ENCODE data around the gene UBN2. TPM values are rescaled to one million over a fixed set of nuclear protein-coding genes. Genes with fewer than 3 reads are reported as not detected.

Gene UBN2
- total RNA-seq, result 10 to 100 TPM; 11.9 to 12.0 TPM

DNA sequence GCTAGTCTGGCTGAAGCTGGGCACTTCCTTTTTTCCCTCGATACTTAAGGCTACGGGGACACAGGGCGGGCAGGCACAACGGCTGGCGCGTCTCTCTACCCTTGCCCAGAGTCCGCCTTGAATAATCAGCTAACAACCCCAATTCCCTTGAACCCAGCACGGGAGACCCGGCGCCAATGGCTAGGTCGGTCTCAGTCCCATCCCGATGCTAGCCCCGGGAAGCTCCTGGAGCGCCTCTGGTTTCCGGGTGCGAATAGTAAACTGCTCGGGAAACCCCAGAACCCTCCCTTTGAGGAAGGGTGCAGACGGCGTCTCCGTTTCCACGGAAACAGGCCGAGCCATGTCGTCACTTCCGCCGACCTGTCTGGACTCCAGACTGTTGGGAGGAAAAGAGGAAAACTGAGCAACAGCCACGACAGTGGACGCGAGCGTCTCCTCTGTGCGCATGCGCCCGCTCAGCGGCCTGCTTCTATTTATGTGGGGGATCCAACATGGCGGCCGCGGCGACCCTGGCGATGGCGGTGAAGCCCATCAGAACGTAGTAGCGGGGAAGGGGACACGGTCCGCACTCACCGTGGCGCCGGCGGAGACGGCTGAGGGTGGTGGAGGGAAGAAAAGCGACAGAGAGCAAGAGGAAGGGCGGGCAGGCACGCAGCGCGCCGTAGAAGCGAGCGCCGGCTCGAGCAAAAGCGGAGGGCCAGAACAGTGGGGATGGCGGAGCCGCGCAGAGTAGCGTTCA is at the start of gene UBN2:
Gene UBN2 (plus strand): TSS at position 464 of the 739 bp plus-strand sequence. CDS start 248 bp downstream, at position 712.

GRCh38 chr7:139341058-139341775 is 110.2 kb downstream of the UBN2 start, which contains the start of gene FMC1:
Gene FMC1 (plus strand): TSS chr7:139341337. CDS start chr7:139341385, 48 bp downstream.

Other genes with a start within 250 kb of the UBN2 start
- under 1 TPM; 0.40 to 0.41 TPM for gene KIAA1549, start 249.8 kb upstream of the UBN2 start, total RNA-seq
- 10 to 100 TPM; 14.0 to 15.2 TPM for gene ZC3HAV1L, start 195.2 kb upstream of the UBN2 start, total RNA-seq
- 100 to 1,000 TPM; 137 to 143 TPM for gene ZC3HAV1, start 121.5 kb upstream of the UBN2 start, total RNA-seq
- gene FMC1, start 110.1 kb downstream of the UBN2 start, total RNA-seq, result 10 to 100 TPM in 1 of 2 experiments, 1 to 10 TPM in 1; 7.1 to 10.9 TPM
- gene LUC7L2, start 128.7 kb downstream of the UBN2 start, total RNA-seq, result 100 to 1,000 TPM; 107 to 112 TPM

Measured in activated naive CD4-positive, alpha-beta T cell treated with anti-CD3 and anti-CD28 coated beads, Interleukin-2, amount 10 ng/mL, durations not matched to agents 5 hours and 36 hours (primary cell).